GM15510 (cell line): ENCODE results near the gene CARMIL1.

ENCODE experiments used
- POLR2A ChIP-seq: IDR thresholded peaks from 3 replicates; pipeline ENCODE4 v1.6.1; 2011; ENCODE audit warnings: borderline replicate concordance; ENCODE audit not compliant: insufficient read length; ENCODE audit errors: extremely low read depth

The CARMIL1 gene

GRCh38 chr6:25596928-25597818, 318.0 kb downstream of the CARMIL1 start:
- TF ChIP-seq POLR2A, result no peak

GRCh38 chr6:25599516-25600085, 320.4 kb downstream of the CARMIL1 start:
- no peak for TF ChIP-seq POLR2A

- no peak for TF ChIP-seq POLR2A
Measured at GRCh38 chr6:25601800-25602673, 322.9 kb downstream of the CARMIL1 start.

- TF ChIP-seq POLR2A, result no peak
Measured at GRCh38 chr6:25602674-25602982, 323.5 kb downstream of the CARMIL1 start.

- no peak for TF ChIP-seq POLR2A
Measured at GRCh38 chr6:25603251-25603650, 324.1 kb downstream of the CARMIL1 start.

GRCh38 chr6:25606151-25606550, 327.0 kb downstream of the CARMIL1 start:
- TF ChIP-seq POLR2A, result no peak

- TF ChIP-seq POLR2A, result no peak
Measured at GRCh38 chr6:25608558-25609174, 329.5 kb downstream of the CARMIL1 start.

- TF ChIP-seq POLR2A, result no peak
Measured at GRCh38 chr6:25612666-25613065, 333.5 kb downstream of the CARMIL1 start.

- no peak for TF ChIP-seq POLR2A
Measured at GRCh38 chr6:25613415-25613814, 334.2 kb downstream of the CARMIL1 start.

- TF ChIP-seq POLR2A, result no peak
Measured at GRCh38 chr6:25614052-25614451, 334.9 kb downstream of the CARMIL1 start.

GRCh38 chr6:25615471-25615870, 336.3 kb downstream of the CARMIL1 start:
- no peak for TF ChIP-seq POLR2A

GRCh38 chr6:25617997-25618396, 338.8 kb downstream of the CARMIL1 start:
- no peak for TF ChIP-seq POLR2A

- no peak for TF ChIP-seq POLR2A
Measured at GRCh38 chr6:25619217-25619616, 340.0 kb downstream of the CARMIL1 start.

GRCh38 chr6:25620391-25620790, 341.2 kb downstream of the CARMIL1 start:
- TF ChIP-seq POLR2A, result no peak

GRCh38 chr6:25623065-25623464, 343.9 kb downstream of the CARMIL1 start:
- TF ChIP-seq POLR2A, result no peak
